Neural cell (in vitro differentiated cells): Measurements from ENCODE around the gene HSD3B1. TPM values are rescaled to one million over a fixed set of nuclear protein-coding genes. Genes with fewer than 3 reads are reported as not detected.

Source experiments
- H2AFZ ChIP-seq: fragments of 200-600, 300-800 bp; sonication (generic), shearing (Covaris generic); 2 replicates; pipeline ENCODE4 v1.6.0; 2014; ENCODE audit warnings: low read depth, mild to moderate bottlenecking, antibody characterized with exemption, low read length, moderate library complexity
- H3F3A ChIP-seq: fragments of 200-600 bp; shearing (Covaris generic); 2 replicates; pipeline ENCODE4 v1.6.1; 2016; ENCODE audit warnings: mild to moderate bottlenecking, moderate library complexity, mixed read lengths, antibody characterized with exemption, low read length; ENCODE audit not compliant: insufficient read depth, poor library complexity, severe bottlenecking
- H3K27ac ChIP-seq: fragments of 200-600, 300-800 bp; sonication (generic), shearing (Covaris generic); 2 replicates; pipeline ENCODE4 v1.5.1; 2014; ENCODE audit warnings: mild to moderate bottlenecking, low read length, moderate library complexity
- H3K27me3 ChIP-seq: fragments of 300-800, 200-600 bp; sonication (generic), shearing (Covaris generic); 2 replicates; pipeline ENCODE4 v1.6.0; 2014; ENCODE audit warnings: mild to moderate bottlenecking, low read depth, low read length, moderate library complexity; ENCODE audit not compliant: insufficient read depth
- H3K36me3 ChIP-seq: fragments of 300-800, 200-600 bp; sonication (generic), shearing (Covaris generic); 2 replicates; pipeline ENCODE4 v1.5.1; 2014; ENCODE audit warnings: mild to moderate bottlenecking, antibody characterized with exemption, low read length, moderate library complexity; ENCODE audit not compliant: insufficient read depth
- H3K4me2 ChIP-seq: fragments of 300-800, 200-600 bp; sonication (generic), shearing (Covaris generic); 2 replicates; pipeline ENCODE4 v1.6.0; 2014; ENCODE audit warnings: mild to moderate bottlenecking, low read length
- H3K4me3 ChIP-seq: fragments of 300-800, 200-600 bp; sonication (generic), shearing (Covaris generic); 2 replicates; pipeline ENCODE4 v1.5.1; 2014; ENCODE audit warnings: mild to moderate bottlenecking, low read length, moderate library complexity
- H3K79me2 ChIP-seq: fragments of 200-600 bp; shearing (Covaris generic); replicated peaks from 2 replicates; pipeline ENCODE4 v1.6.0; 2014; ENCODE audit warnings: mild to moderate bottlenecking, low read length, moderate library complexity; ENCODE audit not compliant: insufficient read depth
- H3K9ac ChIP-seq: fragments of 300-800, 200-600 bp; sonication (generic), shearing (Covaris generic); 2 replicates; pipeline ENCODE4 v1.6.1; 2016; ENCODE audit warnings: mild to moderate bottlenecking, low read length, mixed read lengths
- H3K9me2 ChIP-seq: fragments of 200-600 bp; shearing (Covaris generic); 2 replicates; pipeline ENCODE4 v1.6.1; 2016; ENCODE audit warnings: mild to moderate bottlenecking, low read length, mixed read lengths; ENCODE audit not compliant: insufficient read depth
- H3K9me3 ChIP-seq: fragments of 200-600, 300-800 bp; sonication (generic), shearing (Covaris generic); 2 replicates; pipeline ENCODE4 v1.6.1; 2016; ENCODE audit warnings: mild to moderate bottlenecking, mixed run types, low read length, moderate library complexity, mixed read lengths
- H4K20me1 ChIP-seq: fragments of 200-600 bp; shearing (Covaris generic); 2 replicates; pipeline ENCODE4 v1.6.1; 2016; ENCODE audit warnings: mild to moderate bottlenecking, mixed run types; ENCODE audit not compliant: insufficient read depth
- CTCF ChIP-seq: fragments of 450-650 bp; IDR thresholded peaks from 2 replicates; pipeline ENCODE4 v1.5.1; 2014; ENCODE audit warnings: antibody characterized with exemption, mild to moderate bottlenecking, moderate library complexity; ENCODE audit not compliant: poor library complexity, severe bottlenecking
- EP300 ChIP-seq: fragments of 450-650 bp; conservative IDR thresholded peaks from 2 replicates; pipeline ENCODE4 v1.6.1; 2014; ENCODE audit warnings: antibody characterized with exemption, mild to moderate bottlenecking, moderate library complexity; ENCODE audit not compliant: poor library complexity, severe bottlenecking
- EZH2 ChIP-seq: fragments of 200-600, 300-800 bp; shearing (Covaris generic), sonication (generic); IDR thresholded peaks from 2 replicates; pipeline ENCODE4 v1.6.1; 2014; ENCODE audit warnings: antibody characterized with exemption, low read length, borderline replicate concordance, mild to moderate bottlenecking; ENCODE audit not compliant: insufficient read depth, poor library complexity, severe bottlenecking
- MXI1 ChIP-seq: fragments of 450-650 bp; conservative IDR thresholded peaks from 2 replicates; pipeline ENCODE4 v1.6.1; 2014; ENCODE audit warnings: antibody characterized with exemption, mild to moderate bottlenecking; ENCODE audit not compliant: poor library complexity, severe bottlenecking
- POLR2AphosphoS5 ChIP-seq: IDR thresholded peaks from 2 replicates; pipeline ENCODE4 v1.6.1; 2012
- RAD21 ChIP-seq: fragments of 450-650 bp; conservative IDR thresholded peaks from 2 replicates; pipeline ENCODE4 v1.6.1; 2014; ENCODE audit warnings: antibody characterized with exemption, mild to moderate bottlenecking, moderate library complexity
- SMC3 ChIP-seq: fragments of 450-650 bp; conservative IDR thresholded peaks from 2 replicates; pipeline ENCODE4 v1.6.1; 2014; ENCODE audit warnings: antibody characterized with exemption, mild to moderate bottlenecking, moderate library complexity; ENCODE audit not compliant: poor library complexity
- TAF1 ChIP-seq: IDR thresholded peaks from 2 replicates; pipeline ENCODE4 v1.6.1; 2012; ENCODE audit warnings: low read depth
- polyA plus RNA-seq: library from polyadenylated mRNA; depleted of rRNA; stranded (reverse); fragments of >200 nt; gene quantifications from 2 replicates; pipeline ENCODE4 v1.2.3, GENCODE V29; 2014
- TF ChIP-seq, protein P1 (sequence below): IDR thresholded peaks from 2 replicates; pipeline ENCODE4 v1.6.1; 2012; ENCODE audit warnings: borderline replicate concordance

Gene HSD3B1
- polyA plus RNA-seq, 1 donor from 2014 or later, result not detected

DNA sequence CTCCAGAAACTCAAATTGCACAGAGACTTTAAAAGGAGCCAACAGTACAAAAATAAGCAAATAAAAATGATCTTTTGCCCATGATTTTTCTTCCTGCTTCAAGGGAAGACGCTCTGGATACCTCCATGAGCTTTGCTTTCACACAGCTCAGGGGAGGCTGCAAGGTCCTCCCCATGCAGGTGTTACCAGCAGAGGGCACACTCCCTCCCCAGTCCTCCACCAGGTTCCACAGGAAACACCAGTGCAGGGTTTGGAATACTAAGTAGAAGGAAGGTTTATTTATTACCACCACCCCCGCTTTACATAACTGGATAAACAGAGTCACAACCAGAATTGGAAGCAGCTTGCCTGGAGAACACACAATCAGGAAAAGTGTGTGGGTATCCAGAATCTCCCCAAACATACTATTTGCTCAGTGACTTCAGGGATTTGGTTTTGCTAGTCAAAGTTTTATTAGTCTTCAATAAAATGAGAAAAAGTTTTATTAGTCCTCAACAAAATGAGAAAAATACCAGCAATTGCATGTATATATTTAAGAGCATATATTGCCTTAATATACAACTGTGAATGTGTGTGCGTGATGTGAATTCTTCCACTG, 37.3 kb downstream of the HSD3B1 start:
- Histone ChIP-seq H3K27me3 (no peaks in the 10 kb centered on the region), H3K27ac (no peak overlapping the region), H3K4me2 (no peak overlapping the region), H3K36me3 (no peaks in the 10 kb centered on the region), H4K20me1 (no peaks in the 10 kb centered on the region), H3F3A (no peaks in the 10 kb centered on the region), H2AFZ (no peak overlapping the region), H3K9ac (no peak overlapping the region), H3K9me2 (no peaks in the 10 kb centered on the region), H3K79me2 (no peaks in the 10 kb centered on the region), H3K9me3 (no peaks in the 10 kb centered on the region), H3K4me3 (no peak overlapping the region)
- TF ChIP-seq EP300 (no peak), EZH2 (no peak)

- H3K4me2 ChIP-seq, result no peak overlapping the region
- H3F3A ChIP-seq, result no peaks in the 10 kb centered on the region
- H3K27me3 ChIP-seq, result no peaks in the 10 kb centered on the region
- H3K9me3 ChIP-seq, result no peaks in the 10 kb centered on the region
- TF ChIP-seq SMC3 (no peak), RAD21 (no peak), EP300 (no peak), MXI1 (no peak), TAF1 (no peak), POLR2AphosphoS5 (no peak)
- TF ChIP-seq, protein P1, sequence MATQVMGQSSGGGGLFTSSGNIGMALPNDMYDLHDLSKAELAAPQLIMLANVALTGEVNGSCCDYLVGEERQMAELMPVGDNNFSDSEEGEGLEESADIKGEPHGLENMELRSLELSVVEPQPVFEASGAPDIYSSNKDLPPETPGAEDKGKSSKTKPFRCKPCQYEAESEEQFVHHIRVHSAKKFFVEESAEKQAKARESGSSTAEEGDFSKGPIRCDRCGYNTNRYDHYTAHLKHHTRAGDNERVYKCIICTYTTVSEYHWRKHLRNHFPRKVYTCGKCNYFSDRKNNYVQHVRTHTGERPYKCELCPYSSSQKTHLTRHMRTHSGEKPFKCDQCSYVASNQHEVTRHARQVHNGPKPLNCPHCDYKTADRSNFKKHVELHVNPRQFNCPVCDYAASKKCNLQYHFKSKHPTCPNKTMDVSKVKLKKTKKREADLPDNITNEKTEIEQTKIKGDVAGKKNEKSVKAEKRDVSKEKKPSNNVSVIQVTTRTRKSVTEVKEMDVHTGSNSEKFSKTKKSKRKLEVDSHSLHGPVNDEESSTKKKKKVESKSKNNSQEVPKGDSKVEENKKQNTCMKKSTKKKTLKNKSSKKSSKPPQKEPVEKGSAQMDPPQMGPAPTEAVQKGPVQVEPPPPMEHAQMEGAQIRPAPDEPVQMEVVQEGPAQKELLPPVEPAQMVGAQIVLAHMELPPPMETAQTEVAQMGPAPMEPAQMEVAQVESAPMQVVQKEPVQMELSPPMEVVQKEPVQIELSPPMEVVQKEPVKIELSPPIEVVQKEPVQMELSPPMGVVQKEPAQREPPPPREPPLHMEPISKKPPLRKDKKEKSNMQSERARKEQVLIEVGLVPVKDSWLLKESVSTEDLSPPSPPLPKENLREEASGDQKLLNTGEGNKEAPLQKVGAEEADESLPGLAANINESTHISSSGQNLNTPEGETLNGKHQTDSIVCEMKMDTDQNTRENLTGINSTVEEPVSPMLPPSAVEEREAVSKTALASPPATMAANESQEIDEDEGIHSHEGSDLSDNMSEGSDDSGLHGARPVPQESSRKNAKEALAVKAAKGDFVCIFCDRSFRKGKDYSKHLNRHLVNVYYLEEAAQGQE, result no peak
- no peak overlapping the region for H2AFZ ChIP-seq
- no peak overlapping the region for H3K9ac ChIP-seq
- no peaks in the 10 kb centered on the region for H3K36me3 ChIP-seq
- H3K4me3 ChIP-seq, result no peak overlapping the region
- H4K20me1 ChIP-seq, result no peaks in the 10 kb centered on the region
- H3K9me2 ChIP-seq, result no peaks in the 10 kb centered on the region
- H3K27ac ChIP-seq, result no peak overlapping the region
- H3K79me2 ChIP-seq, result no peaks in the 10 kb centered on the region
Measured at GRCh38 chr1:119546641-119547040, 39.6 kb downstream of the HSD3B1 start.

DNA sequence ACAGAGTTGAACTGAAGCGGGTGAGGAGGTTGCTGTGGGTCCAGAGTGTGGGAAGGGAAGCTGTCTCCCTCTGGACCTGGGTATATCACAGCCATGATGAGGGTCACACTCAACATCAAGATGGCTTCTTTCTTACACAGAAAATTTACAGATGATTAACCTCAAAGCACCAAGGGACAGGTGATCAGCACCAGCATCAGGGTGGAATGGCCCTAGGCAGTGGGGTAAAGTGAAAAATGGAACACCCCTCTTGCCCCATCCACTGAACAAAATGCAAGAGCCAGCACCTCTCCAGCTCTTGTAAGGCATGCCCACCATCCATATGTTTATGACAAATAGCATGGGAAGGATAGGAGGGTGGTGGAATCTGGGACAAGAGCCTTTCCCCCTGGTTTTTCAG, 40.3 kb downstream of the HSD3B1 start:
- no peak overlapping the region for H3K9ac ChIP-seq
- no peaks in the 10 kb centered on the region for H3K27me3 ChIP-seq
- H3K9me3 ChIP-seq, result no peaks in the 10 kb centered on the region
- TF ChIP-seq POLR2AphosphoS5 (no peak), RAD21 (no peak), SMC3 (no peak), EZH2 (no peak), CTCF (no peak), EP300 (no peak), MXI1 (no peak), TAF1 (no peak)
- TF ChIP-seq, protein P1, result no peak
- no peaks in the 10 kb centered on the region for H3K9me2 ChIP-seq
- no peaks in the 10 kb centered on the region for H3K79me2 ChIP-seq
- H4K20me1 ChIP-seq, result no peaks in the 10 kb centered on the region
- H3K4me3 ChIP-seq, result no peak overlapping the region
- no peaks in the 10 kb centered on the region for H3K36me3 ChIP-seq
- H2AFZ ChIP-seq, result no peak overlapping the region
- H3K27ac ChIP-seq, result no peak overlapping the region
- H3F3A ChIP-seq, result no peaks in the 10 kb centered on the region
- no peak overlapping the region for H3K4me2 ChIP-seq
